ENCODE results near the gene LPAR2.

LPAR2 gene

DNA sequence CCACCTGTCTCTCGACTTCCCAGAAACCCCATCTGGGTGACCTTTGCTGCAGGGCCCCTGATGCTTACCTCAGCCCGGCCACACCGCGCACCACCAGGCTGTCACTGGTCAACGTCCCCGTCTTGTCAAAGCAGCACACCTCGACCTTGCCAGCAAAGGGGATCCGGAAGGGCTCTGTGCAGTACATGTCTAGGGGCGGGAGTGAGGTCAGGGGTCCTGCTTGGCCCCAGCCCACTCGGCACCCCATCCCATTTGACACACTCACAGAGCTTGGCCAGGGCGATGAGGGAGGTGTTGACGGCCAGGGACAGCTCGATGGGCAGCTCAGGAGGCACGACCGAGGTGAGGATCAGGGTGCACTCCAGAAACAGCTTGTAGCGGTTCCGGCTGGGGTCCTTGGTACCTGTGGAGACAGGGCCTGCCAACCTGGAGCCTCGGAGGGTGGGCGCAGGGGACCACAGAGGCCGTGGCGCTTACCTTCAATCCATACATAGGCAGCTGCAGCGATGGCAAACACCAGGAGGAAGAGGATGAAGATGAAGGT is 27.1 kb upstream of the LPAR2 start:
- Histone ChIP-seq H3K4me3 (ENCODE audit: low read depth, low read length) (no peak overlapping the region), H3K9me3 (no peaks in the 10 kb centered on the region), H3K36me3 (peaks cover 94% of the 10 kb centered on the region), H3K27me3 (no peaks in the 10 kb centered on the region), H3K4me1 (no peaks in the 10 kb centered on the region)
- DNase-seq: no peak
- TF ChIP-seq, protein P1, sequence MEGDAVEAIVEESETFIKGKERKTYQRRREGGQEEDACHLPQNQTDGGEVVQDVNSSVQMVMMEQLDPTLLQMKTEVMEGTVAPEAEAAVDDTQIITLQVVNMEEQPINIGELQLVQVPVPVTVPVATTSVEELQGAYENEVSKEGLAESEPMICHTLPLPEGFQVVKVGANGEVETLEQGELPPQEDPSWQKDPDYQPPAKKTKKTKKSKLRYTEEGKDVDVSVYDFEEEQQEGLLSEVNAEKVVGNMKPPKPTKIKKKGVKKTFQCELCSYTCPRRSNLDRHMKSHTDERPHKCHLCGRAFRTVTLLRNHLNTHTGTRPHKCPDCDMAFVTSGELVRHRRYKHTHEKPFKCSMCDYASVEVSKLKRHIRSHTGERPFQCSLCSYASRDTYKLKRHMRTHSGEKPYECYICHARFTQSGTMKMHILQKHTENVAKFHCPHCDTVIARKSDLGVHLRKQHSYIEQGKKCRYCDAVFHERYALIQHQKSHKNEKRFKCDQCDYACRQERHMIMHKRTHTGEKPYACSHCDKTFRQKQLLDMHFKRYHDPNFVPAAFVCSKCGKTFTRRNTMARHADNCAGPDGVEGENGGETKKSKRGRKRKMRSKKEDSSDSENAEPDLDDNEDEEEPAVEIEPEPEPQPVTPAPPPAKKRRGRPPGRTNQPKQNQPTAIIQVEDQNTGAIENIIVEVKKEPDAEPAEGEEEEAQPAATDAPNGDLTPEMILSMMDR (IDR thresholded peaks at IDR 0.05; ENCODE audit: low read depth, low read length): no peak

DNA sequence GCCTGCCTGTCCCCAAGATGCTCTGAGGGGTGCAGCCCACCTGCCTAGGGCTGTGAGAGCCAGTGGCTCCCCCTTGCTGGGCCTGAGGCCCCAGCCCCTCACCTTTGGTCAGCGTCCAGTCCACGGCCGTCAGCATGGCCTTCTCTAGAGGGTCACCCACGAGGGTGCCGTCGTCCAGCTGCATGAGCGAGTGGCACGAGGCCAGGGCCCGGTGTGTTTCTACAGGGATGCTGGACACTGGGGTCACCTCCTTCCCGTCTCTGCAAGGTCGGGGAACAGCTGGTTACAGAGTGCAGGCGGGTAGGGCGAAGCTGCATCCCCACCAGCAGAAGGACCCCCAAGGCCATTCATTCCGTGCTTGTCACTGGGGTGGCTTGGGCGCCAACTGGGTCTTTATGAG is 26.4 kb upstream of the LPAR2 start:
- no peak for DNase-seq
- H3K4me1 ChIP-seq: no peaks in the 10 kb centered on the region
- H3K9me3 ChIP-seq: no peaks in the 10 kb centered on the region
- peaks cover 94% of the 10 kb centered on the region for H3K36me3 ChIP-seq
- H3K27me3 ChIP-seq: no peaks in the 10 kb centered on the region
- TF ChIP-seq, protein P1 (IDR thresholded peaks at IDR 0.05; ENCODE audit: low read depth, low read length): no peak
- no peak overlapping the region for H3K4me3 ChIP-seq (ENCODE audit: low read depth, low read length)

DNA sequence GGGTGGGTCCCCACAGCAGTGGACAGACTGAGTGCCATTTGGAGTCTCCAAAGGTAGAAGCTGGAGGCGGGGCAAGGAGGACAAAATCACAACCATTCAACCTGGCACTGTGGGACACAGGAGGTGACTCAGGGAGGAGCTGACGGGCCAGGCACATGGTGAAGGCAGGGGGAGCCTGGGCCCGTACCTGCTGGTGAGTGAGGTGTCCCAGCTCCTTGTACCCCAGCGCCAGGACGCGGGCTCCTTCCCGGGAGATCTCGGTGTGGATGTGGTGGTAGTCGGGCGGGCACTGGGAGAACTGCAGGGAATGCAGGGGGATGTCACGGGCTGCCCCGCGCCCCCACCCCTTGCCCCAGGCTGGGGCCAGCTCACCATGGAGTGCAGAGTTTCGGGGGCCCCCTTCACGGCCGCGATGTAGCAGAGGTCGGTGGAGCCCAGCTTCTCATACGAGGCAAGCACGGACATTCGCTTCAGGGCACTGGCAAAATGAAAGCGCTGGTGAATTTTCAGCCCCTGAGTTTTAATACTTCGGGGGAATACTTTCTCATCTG is 25.7 kb upstream of the LPAR2 start:
- Histone ChIP-seq H3K27me3 (no peaks in the 10 kb centered on the region), H3K36me3 (peaks cover 92% of the 10 kb centered on the region), H3K4me1 (no peaks in the 10 kb centered on the region), H3K4me3 (ENCODE audit: low read depth, low read length) (no peak overlapping the region), H3K9me3 (no peaks in the 10 kb centered on the region)
- TF ChIP-seq, protein P1 (IDR thresholded peaks at IDR 0.05; ENCODE audit: low read depth, low read length): no peak
- no peak for DNase-seq

DNA sequence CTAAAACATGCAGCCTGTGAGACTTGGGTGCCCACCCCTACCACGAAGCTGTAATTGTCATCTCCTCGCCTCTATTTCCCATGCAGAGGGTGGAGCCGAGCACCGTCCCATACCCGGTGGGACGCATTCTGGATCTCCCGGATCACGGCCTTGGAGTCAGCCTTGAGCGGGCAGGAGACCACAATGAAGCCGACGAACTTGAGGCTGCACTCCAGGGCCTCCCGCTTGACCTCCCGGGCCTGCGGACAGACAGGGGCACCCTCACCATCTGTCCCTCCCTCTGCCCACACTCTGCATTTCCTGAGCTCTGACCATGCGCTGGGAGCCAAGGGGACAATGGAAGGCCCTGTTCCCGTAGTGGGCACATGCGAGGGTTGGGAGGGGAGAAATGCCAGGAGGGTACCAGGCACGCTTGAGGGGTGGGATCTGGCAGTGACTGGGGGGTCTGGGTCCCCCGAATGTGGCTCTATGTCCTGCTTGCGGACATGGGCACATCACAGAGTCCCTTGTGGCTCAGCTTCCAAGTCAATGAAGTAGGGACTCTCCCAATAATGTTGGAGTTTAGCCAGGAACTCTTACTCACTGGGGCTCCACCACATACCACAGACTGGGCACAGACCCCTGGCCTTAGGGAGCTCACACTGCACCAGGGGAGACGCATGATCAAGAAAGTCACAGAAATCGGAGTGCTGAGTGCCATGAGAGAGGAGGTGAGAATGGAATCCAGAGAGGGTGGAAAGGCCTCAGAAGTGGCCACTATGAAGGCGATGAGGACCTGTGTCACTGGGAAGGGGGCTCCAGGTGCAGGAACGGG is 24.7 kb upstream of the LPAR2 start:
- peaks cover 88% of the 10 kb centered on the region for H3K36me3 ChIP-seq

DNA sequence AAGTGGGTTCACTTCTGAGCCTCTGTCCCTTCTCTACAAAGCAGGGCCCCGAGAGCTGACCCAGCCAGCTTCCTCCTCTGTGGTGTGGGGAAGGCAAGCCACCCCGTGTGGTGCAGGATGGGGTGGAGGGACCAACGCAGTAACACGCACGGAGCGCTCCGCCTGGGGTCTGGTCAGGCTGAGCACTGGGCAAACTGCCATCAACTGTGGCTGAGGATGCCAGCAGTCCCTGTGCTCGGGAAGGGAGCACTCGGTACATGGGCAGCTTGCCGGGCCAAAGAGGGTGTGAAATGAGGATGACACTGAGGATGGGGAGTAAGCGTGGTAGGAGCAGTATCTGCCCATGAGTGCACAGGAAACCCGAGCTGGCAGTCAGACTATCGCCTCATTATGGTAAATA is 23.1 kb upstream of the LPAR2 start:
- Histone ChIP-seq H3K4me3 (ENCODE audit: low read depth, low read length) (no peak overlapping the region), H3K4me1 (no peaks in the 10 kb centered on the region), H3K36me3 (peaks cover 84% of the 10 kb centered on the region), H3K27me3 (no peaks in the 10 kb centered on the region), H3K9me3 (no peaks in the 10 kb centered on the region)
- DNase-seq: no peak
- TF ChIP-seq, protein P1 (IDR thresholded peaks at IDR 0.05; ENCODE audit: low read depth, low read length): no peak

More for the DNA sequence above, 24.7 kb upstream of the LPAR2 start:
- Histone ChIP-seq H3K9me3 (no peaks in the 10 kb centered on the region), H3K27me3 (no peaks in the 10 kb centered on the region), H3K4me1 (no peaks in the 10 kb centered on the region), H3K4me3 (ENCODE audit: low read depth, low read length) (no peak overlapping the region)
- DNase-seq: no peak
- TF ChIP-seq, protein P1 (IDR thresholded peaks at IDR 0.05; ENCODE audit: low read depth, low read length): no peak

DNA sequence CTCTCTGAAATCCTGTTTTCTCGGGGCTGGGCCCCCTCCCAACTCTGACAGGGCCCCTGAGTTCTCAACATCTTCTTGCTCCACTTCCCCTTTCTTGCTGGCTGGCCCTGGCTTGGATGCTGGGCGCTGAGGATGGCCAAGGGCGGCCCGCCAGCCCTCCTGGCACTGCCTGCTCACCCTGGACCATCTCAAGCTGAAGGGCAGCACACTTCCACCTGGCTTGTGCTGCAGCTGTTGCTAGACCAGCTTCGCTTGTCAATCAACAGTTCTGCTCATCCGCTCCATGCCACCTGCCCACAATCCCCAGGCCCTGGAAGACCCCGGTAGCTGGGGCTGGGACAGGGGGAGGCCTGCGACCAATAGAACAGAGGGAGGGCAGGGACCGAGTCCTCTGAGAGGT is 22.3 kb upstream of the LPAR2 start:
- TF ChIP-seq, protein P1 (IDR thresholded peaks at IDR 0.05; ENCODE audit: low read depth, low read length): no peak
- Histone ChIP-seq H3K9me3 (no peaks in the 10 kb centered on the region), H3K27me3 (no peaks in the 10 kb centered on the region), H3K4me3 (ENCODE audit: low read depth, low read length) (no peak overlapping the region), H3K4me1 (no peaks in the 10 kb centered on the region), H3K36me3 (peaks cover 80% of the 10 kb centered on the region)
- no peak for DNase-seq

Measured in BE2C (cell line).